Measurements from ENCODE around the gene SV2C.
A peak's percentile ranks its signal among the peaks of the same experiment; 100 is the strongest.
"Not testable (repeated sequence)": the region's sequence is repeated elsewhere in the genome, so short reads cannot be mapped to it uniquely, and the experiment has no call there.

Gene SV2C

DNA sequence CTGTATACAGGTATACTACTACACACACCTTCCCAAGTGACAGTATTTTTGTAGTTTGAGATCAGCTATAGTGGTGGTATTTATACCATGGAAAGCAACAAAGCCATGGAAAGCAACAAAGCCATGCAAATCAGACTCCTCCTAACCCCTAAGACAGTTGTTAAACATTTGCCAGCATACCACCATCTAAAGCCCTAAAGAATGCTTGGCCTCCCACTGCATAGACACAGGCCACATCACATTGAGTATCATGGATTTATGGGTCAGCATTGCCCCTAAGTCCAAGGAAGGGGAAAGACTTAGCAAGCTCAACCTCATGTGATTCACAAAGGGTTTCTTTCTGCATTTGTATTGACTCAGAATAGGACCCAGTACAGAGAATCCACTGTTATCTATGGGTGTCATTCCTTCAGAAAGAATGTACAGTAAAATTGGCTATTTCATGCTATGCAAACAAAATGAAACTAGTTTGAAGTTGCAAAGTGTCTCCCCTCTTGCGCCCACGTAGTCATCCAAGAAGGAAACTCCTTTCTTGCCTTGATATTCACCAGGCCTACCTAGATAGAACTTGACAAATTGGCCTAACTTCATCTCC lies 249.5 kb downstream of the SV2C start:
- H3K27ac ChIP-seq: no peak overlapping the region
- no peak for TF ChIP-seq CTCF (IDR thresholded peaks at IDR 0.05; ENCODE audit: low read depth, low read length, missing control alignments)
- in situ Hi-C loops (cut with HindIII; ENCODE audit: low pct_ligation_motif_present, low sequenced_read_pairs): no loop called here

GRCh38 chr5:76333571-76333970 lies 250.4 kb downstream of the SV2C start:
- no peak overlapping the region for H3K4me3 ChIP-seq (ENCODE audit: low read depth, low read length)
- H3K27me3 ChIP-seq (replicated peaks): peaks cover 1% of the 10 kb centered on the region
- no peak overlapping the region for H3K27ac ChIP-seq
- in situ Hi-C loops (cut with HindIII; ENCODE audit: low pct_ligation_motif_present, low sequenced_read_pairs): no loop called here
- H3K36me3 ChIP-seq (replicated peaks): no peaks in the 10 kb centered on the region
- TF ChIP-seq CTCF (IDR thresholded peaks at IDR 0.05; ENCODE audit: low read depth, low read length, missing control alignments): no peak
- DNase-seq: no peak

More for the DNA sequence above, 249.5 kb downstream of the SV2C start:
- Histone ChIP-seq H3K4me3 (ENCODE audit: low read depth, low read length) (no peak overlapping the region), H3K36me3 (replicated peaks) (no peaks in the 10 kb centered on the region), H3K27me3 (replicated peaks) (peaks cover 1% of the 10 kb centered on the region)
- no peak for DNase-seq

GRCh38 chr5:76334574-76334973 lies 251.4 kb downstream of the SV2C start:
- Histone ChIP-seq H3K4me3 (ENCODE audit: low read depth, low read length) (no peak overlapping the region), H3K36me3 (replicated peaks) (no peaks in the 10 kb centered on the region), H3K27ac (no peak overlapping the region), H3K27me3 (replicated peaks) (peaks cover 1% of the 10 kb centered on the region)
- no peak for DNase-seq
- in situ Hi-C loops (cut with HindIII; ENCODE audit: low pct_ligation_motif_present, low sequenced_read_pairs): no loop called here
- TF ChIP-seq CTCF (IDR thresholded peaks at IDR 0.05; ENCODE audit: low read depth, low read length, missing control alignments): no peak

DNA sequence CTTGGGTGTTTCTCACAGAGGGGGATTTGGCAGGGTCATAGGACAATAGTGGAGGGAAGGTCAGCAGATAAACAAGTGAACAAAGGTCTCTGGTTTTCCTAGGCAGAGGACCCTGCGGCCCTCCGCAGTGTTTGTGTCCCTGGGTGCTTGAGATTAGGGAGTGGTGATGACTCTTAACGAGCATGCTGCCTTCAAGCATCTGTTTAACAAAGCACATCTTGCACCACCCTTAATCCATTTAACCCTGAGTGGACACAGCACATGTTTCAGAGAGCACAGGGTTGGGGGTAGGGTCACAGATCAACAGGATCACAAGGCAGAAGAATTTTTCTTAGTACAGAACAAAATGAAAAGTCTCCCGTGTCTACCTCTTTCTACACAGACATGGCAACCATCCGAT lies 252.3 kb downstream of the SV2C start:
- H3K27me3 ChIP-seq (replicated peaks); DNase-seq; in situ Hi-C loops (cut with HindIII; ENCODE audit: low pct_ligation_motif_present, low sequenced_read_pairs); H3K27ac ChIP-seq; H3K36me3 ChIP-seq (replicated peaks); H3K4me3 ChIP-seq (ENCODE audit: low read depth, low read length): not testable (repeated sequence)

- DNase-seq; H3K4me3 ChIP-seq (ENCODE audit: low read depth, low read length); H3K36me3 ChIP-seq (replicated peaks); H3K27ac ChIP-seq; in situ Hi-C loops (cut with HindIII; ENCODE audit: low pct_ligation_motif_present, low sequenced_read_pairs); H3K27me3 ChIP-seq (replicated peaks): not testable (repeated sequence)
Measured at GRCh38 chr5:76336253-76336809, 253.1 kb downstream of the SV2C start.

- in situ Hi-C loops (cut with HindIII; ENCODE audit: low pct_ligation_motif_present, low sequenced_read_pairs): no loop called here
Measured at GRCh38 chr5:76337953-76338451, 254.8 kb downstream of the SV2C start.

More at GRCh38 chr5:76337953-76338451, 254.8 kb downstream of the SV2C start:
- Histone ChIP-seq H3K4me3 (ENCODE audit: low read depth, low read length) (no peak overlapping the region), H3K27ac (no peak overlapping the region), H3K36me3 (replicated peaks) (no peaks in the 10 kb centered on the region), H3K27me3 (replicated peaks) (no peaks in the 10 kb centered on the region)
- DNase-seq: peak; percentile 64
- peak; percentile 68 for TF ChIP-seq CTCF (IDR thresholded peaks at IDR 0.05; ENCODE audit: low read depth, low read length, missing control alignments)

Measured in brain microvascular endothelial cell (primary cell).